ENCODE measurements around the gene FBN1. TPM values are rescaled to one million over a fixed set of nuclear protein-coding genes. Genes with fewer than 3 reads are reported as not detected.

FBN1 gene
- total RNA-seq, 6 donors from 2014 or later: 20.3 to 159 (median 44.3) TPM

DNA sequence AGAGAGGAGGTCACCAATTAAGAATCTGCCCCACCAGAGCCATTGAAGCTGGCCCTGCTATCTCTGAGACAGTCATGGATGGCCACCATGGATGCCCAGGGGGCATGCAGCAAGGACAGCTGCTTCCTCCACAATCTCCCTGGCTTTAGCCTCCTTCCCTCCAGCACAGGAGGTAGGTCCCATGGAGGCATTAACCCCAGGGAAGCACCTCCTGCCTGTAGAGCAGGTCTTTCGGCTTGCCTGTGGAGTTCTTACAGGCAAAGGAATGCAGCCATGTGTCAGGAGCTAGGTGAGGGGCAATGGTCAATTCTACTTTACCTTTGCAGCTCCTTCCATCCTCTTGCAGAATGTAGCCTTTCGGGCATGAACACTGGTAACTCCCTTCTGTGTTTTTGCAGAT, 220.5 kb downstream of the FBN1 start:
- peaks cover 0 to 17% (median 0%) of the 10 kb centered on the region in 4 donors for H3K36me3 ChIP-seq
- TF ChIP-seq POLR2A (IDR thresholded peaks at IDR 0.05) (no peak), POLR2AphosphoS5 (IDR thresholded peaks at IDR 0.05) (no peak), EP300 (IDR thresholded peaks at IDR 0.05) (no peak)
- TF ChIP-seq, protein P1, sequence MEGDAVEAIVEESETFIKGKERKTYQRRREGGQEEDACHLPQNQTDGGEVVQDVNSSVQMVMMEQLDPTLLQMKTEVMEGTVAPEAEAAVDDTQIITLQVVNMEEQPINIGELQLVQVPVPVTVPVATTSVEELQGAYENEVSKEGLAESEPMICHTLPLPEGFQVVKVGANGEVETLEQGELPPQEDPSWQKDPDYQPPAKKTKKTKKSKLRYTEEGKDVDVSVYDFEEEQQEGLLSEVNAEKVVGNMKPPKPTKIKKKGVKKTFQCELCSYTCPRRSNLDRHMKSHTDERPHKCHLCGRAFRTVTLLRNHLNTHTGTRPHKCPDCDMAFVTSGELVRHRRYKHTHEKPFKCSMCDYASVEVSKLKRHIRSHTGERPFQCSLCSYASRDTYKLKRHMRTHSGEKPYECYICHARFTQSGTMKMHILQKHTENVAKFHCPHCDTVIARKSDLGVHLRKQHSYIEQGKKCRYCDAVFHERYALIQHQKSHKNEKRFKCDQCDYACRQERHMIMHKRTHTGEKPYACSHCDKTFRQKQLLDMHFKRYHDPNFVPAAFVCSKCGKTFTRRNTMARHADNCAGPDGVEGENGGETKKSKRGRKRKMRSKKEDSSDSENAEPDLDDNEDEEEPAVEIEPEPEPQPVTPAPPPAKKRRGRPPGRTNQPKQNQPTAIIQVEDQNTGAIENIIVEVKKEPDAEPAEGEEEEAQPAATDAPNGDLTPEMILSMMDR (IDR thresholded peaks at IDR 0.05): no peak
- H3K27me3 ChIP-seq: no peaks in the 10 kb centered on the region
- peaks cover 0 to 3% (median 0%) of the 10 kb centered on the region in 4 donors for H3K4me1 ChIP-seq
- H3K27ac ChIP-seq: no peak overlapping the region
- DNase-seq: no peak
- 100% methylated on average over 1 to 2 of the region's 2 CpGs for WGBS, 2 donors
- ATAC-seq (ENCODE audit: low FRiP score in 2 of 2): no peak
- H3K4me3 ChIP-seq: no peak overlapping the region
- H3K9me3 ChIP-seq: no peaks in the 10 kb centered on the region

DNA sequence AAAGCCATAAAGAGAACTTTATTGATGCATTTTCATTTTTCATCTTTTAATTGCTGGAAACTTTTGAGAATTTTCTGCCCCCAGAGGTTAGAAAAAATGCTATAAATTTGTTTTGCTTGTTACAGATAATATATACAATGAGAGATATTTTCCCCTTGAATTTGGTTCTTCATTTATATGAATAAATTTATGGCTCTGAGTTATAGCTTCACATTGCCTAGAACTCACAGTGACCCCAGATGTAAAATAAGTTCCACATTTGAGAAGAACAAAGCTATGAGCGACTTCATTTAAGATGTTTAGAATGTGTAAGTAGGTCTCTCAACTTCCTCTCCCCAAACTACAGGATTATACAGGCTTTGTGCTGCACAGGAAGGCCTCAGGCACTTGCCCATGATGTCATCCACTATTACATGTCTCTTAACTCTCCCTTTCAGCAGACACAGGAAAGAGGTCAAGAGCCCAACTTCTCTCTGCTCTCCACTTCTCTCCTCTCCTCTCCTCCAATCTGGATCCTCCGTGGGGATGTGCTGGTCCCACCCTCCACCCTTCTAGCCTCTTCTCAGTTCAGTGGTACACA, 221.5 kb downstream of the FBN1 start:
- Histone ChIP-seq H3K4me1 (peaks cover 0 to 9% (median 0%) of the 10 kb centered on the region in 4 donors), H3K36me3 (peaks cover 0 to 21% (median 0%) of the 10 kb centered on the region in 4 donors), H3K4me3 (no peak overlapping the region), H3K9me3 (no peaks in the 10 kb centered on the region), H3K27ac (no peak overlapping the region), H3K27me3 (no peaks in the 10 kb centered on the region)
- ATAC-seq (ENCODE audit: low FRiP score in 2 of 2) (no peak), DNase-seq (no peak)
- 66 to 75% methylated on average over 2 of the region's 2 CpGs for WGBS, 2 donors
- no peak for TF ChIP-seq POLR2A (IDR thresholded peaks at IDR 0.05)
- no peak for TF ChIP-seq EP300 (IDR thresholded peaks at IDR 0.05)
- TF ChIP-seq, protein P1 (IDR thresholded peaks at IDR 0.05): no peak
- TF ChIP-seq POLR2AphosphoS5 (IDR thresholded peaks at IDR 0.05): no peak

DNA sequence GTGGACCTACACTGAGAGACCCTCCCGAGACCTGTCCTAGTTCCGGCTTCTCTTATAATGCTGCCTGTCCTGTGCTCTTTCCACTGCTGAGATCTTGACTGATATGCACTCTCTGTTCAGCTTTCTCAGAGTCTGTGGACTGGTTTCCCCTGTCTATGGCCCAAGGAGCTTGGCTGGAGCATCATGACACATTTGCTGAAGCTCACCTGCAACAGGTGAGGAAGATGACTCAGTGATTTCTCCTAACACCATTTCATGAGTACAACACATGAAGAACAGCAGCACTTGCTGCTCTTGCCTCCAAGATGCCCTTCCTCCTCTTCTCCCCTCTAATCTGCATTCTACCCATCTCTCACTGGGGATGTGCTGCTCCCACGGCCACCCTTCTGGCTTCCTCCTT, 222.2 kb downstream of the FBN1 start:
- Histone ChIP-seq H3K4me1 (peaks cover 0 to 9% (median 0%) of the 10 kb centered on the region in 4 donors), H3K27me3 (no peaks in the 10 kb centered on the region), H3K9me3 (no peaks in the 10 kb centered on the region), H3K4me3 (no peak overlapping the region), H3K27ac (no peak overlapping the region), H3K36me3 (peaks cover 0 to 21% (median 0%) of the 10 kb centered on the region in 4 donors)
- DNase-seq: no peak
- no peak for ATAC-seq (ENCODE audit: low FRiP score in 2 of 2)
- WGBS, 2 donors: 80 to 95% methylated on average over 3 of the region's 3 CpGs
- TF ChIP-seq, protein P1 (IDR thresholded peaks at IDR 0.05): no peak
- TF ChIP-seq EP300 (IDR thresholded peaks at IDR 0.05) (no peak), POLR2A (IDR thresholded peaks at IDR 0.05) (no peak), POLR2AphosphoS5 (IDR thresholded peaks at IDR 0.05) (no peak)

DNA sequence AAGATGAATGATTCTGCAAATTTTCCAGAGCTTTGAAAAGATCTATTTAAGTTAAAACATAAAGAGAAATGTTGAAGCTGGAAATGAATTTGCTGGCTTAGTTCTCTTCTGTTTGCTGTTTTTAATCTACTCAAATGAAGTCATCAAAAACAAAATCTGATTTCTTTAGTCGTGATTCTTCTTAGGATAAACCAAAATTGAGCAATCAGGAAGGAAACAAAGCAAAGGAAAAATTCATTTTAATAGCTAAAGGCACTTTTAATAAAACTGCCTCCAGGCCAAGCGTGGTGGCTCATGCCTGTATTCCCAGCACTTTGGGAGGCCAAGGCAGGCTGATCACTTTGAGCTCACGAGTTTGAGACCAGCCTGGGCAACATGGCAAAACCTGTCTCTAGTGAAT, 223.1 kb downstream of the FBN1 start:
- DNase-seq (no peak), ATAC-seq (ENCODE audit: low FRiP score in 2 of 2) (no peak)
- 41 to 55% methylated on average over 2 to 3 of the region's 3 CpGs for WGBS, 2 donors
- no peaks in the 10 kb centered on the region for H3K27me3 ChIP-seq
- H3K27ac ChIP-seq: no peak overlapping the region
- no peak for TF ChIP-seq POLR2AphosphoS5 (IDR thresholded peaks at IDR 0.05)
- TF ChIP-seq POLR2A (IDR thresholded peaks at IDR 0.05): no peak
- no peak for TF ChIP-seq EP300 (IDR thresholded peaks at IDR 0.05)
- TF ChIP-seq, protein P1 (IDR thresholded peaks at IDR 0.05): no peak
- H3K4me3 ChIP-seq: no peak overlapping the region
- no peaks in the 10 kb centered on the region for H3K9me3 ChIP-seq
- peaks cover 0 to 9% (median 0%) of the 10 kb centered on the region in 4 donors for H3K4me1 ChIP-seq
- H3K36me3 ChIP-seq: peaks cover 0 to 21% (median 0%) of the 10 kb centered on the region in 4 donors

DNA sequence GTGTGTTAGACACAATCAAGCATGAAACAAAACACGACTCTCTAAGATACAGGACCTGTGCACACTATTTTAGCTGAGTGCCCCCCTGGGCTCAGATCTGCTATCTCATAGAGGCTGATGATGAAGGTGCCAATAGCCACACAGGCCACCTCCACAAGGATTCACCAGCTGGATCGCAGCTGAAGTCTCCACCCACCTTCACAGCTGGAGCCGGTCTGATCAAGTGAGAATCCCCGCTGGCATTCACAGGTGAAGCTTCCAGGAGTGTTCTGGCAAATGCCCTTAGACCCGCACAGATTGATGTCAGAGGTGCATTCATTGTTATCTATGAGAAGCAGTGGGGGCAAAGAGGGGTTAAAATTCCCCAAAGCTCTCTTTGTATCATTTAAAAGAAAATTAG, 224.1 kb downstream of the FBN1 start:
- ATAC-seq (ENCODE audit: low FRiP score in 2 of 2): no peak
- 85 to 93% methylated on average over 4 to 5 of the region's 5 CpGs for WGBS, 2 donors
- H3K27ac ChIP-seq: no peak overlapping the region
- no peaks in the 10 kb centered on the region for H3K9me3 ChIP-seq
- TF ChIP-seq POLR2AphosphoS5 (IDR thresholded peaks at IDR 0.05) (no peak), POLR2A (IDR thresholded peaks at IDR 0.05) (no peak), EP300 (IDR thresholded peaks at IDR 0.05) (no peak)
- TF ChIP-seq, protein P1 (IDR thresholded peaks at IDR 0.05): no peak
- no peaks in the 10 kb centered on the region for H3K27me3 ChIP-seq
- peaks cover 0 to 17% (median 0%) of the 10 kb centered on the region in 4 donors for H3K36me3 ChIP-seq
- peaks cover 0 to 9% (median 0%) of the 10 kb centered on the region in 4 donors for H3K4me1 ChIP-seq
- no peak for DNase-seq
- H3K4me3 ChIP-seq: no peak overlapping the region

All from upper lobe of left lung (tissue), 6 donors.